ENCODE results near the gene KLF3. TPM values are rescaled to one million over a fixed set of nuclear protein-coding genes. Genes with fewer than 3 reads are reported as not detected.

The KLF3 gene
- total and polyA plus RNA-seq, 2 of the 8 experiments (the other 6 are each of a cell fraction or from before 2014, with no cell fraction given) = 8.0 to 14.9 TPM

GRCh38 chr4:38623260-38623659 lies 40.7 kb upstream of the KLF3 start:
- H3K36me3 ChIP-seq (ENCODE audit: control insufficient read depth in 2 of 4, insufficient read depth in 4 of 4, low read length in 3 of 4) = no peaks in the 10 kb centered on the region; a peak in 1 of 8 replicates
- H2BK15ac ChIP-seq (ENCODE audit: low read length) = no peak overlapping the region
- no peak overlapping the region for H2BK120ac ChIP-seq (replicated peaks; ENCODE audit: low read depth, low read length)
- no peak overlapping the region for H4K5ac ChIP-seq (ENCODE audit: insufficient read length, low read depth, low read length)
- H4K20me1 ChIP-seq (replicated peaks in 1 of 2; ENCODE audit: control insufficient read depth in 1 of 2, insufficient read depth in 2 of 2, low read length in 2 of 2) = no peaks in the 10 kb centered on the region
- H3K56ac ChIP-seq (replicated peaks; ENCODE audit: insufficient read length, low read depth, low read length) = no peak overlapping the region
- no peak overlapping the region for H2BK20ac ChIP-seq (ENCODE audit: low read length)
- no peak overlapping the region for H3K23ac ChIP-seq (ENCODE audit: insufficient read length)
- H3K9me3 ChIP-seq (ENCODE audit: insufficient read depth in 2 of 2, low read depth in 1 of 2, low read length in 1 of 2) = peaks cover 0 to 6% of the 10 kb centered on the region in 2 experiments; a peak in 1 of 4 replicates
- no peak overlapping the region for H2BK5ac ChIP-seq (ENCODE audit: low read depth, low read length)
- no peaks in the 10 kb centered on the region for H3K4me1 ChIP-seq (replicated peaks in 1 of 4; ENCODE audit: control insufficient read depth in 3 of 4, insufficient read depth in 4 of 4, low read length in 3 of 4)
- no peaks in the 10 kb centered on the region for H3K23me2 ChIP-seq (ENCODE audit: low read depth, low read length)
- WGBS, 2 experiments (ENCODE audit: extremely low coverage in 1 of 2, insufficient coverage in 1 of 2, insufficient read length in 1 of 2, insufficient replicate concordance in 2 of 2, low coverage in 1 of 2, low lambda C conversion rate in 2 of 2, missing lambda C conversion rate in 1 of 2) = 70% methylated on average over 2 of the region's 2 CpGs; no CpG with 5 or more reads in 1 of the 2 experiments
- H4K91ac ChIP-seq (replicated peaks; ENCODE audit: insufficient read length, low read length) = no peak overlapping the region
- no peaks in the 10 kb centered on the region for H3K27me3 ChIP-seq (replicated peaks in 1 of 4; ENCODE audit: control insufficient read depth in 3 of 4, extremely low read depth in 1 of 4, insufficient read depth in 3 of 4, low read length in 3 of 4)
- no peak overlapping the region for H2AFZ ChIP-seq (ENCODE audit: low read length)
- no peak for FAIRE-seq
- no peaks in the 10 kb centered on the region for H3K79me2 ChIP-seq (ENCODE audit: control insufficient read depth in 1 of 2, insufficient read depth in 2 of 2, low read length in 2 of 2)
- no peak overlapping the region for H3K18ac ChIP-seq (ENCODE audit: extremely low read depth, low read length)
- no peak overlapping the region for H3K27ac ChIP-seq (ENCODE audit: low read depth, low read length)
- no peaks in the 10 kb centered on the region for H3K79me1 ChIP-seq (ENCODE audit: low read depth, low read length)
- POLR2A ChIA-PET (ENCODE audit: partially characterized antibody) = interaction anchor here (0.6 to 1.0 kb wide), 2 partner anchors 8 to 97 kb away, joined by 3 to 4 read pairs; no protein-coding TSS in a partner anchor
- no peak overlapping the region for H4K8ac ChIP-seq (ENCODE audit: extremely low read depth, insufficient read depth, low read length)
- CTCF ChIA-PET (ENCODE audit: partially characterized antibody) = interaction anchor here (0.6 kb wide), 1 partner anchor 848 kb away, joined by 3 read pairs; no protein-coding TSS in a partner anchor
- no peak overlapping the region for H3K4me3 ChIP-seq (ENCODE audit: extremely low read depth in 1 of 4, insufficient read depth in 2 of 4, low read depth in 3 of 4, low read length in 4 of 4)
- no peak for DNase-seq (ENCODE audit: low read depth in 1 of 2, low spot score in 2 of 2)
- no peak overlapping the region for H3K9ac ChIP-seq (replicated peaks in 1 of 4; ENCODE audit: extremely low read depth in 1 of 4, low read depth in 3 of 4, low read length in 3 of 4)
- H3K4ac ChIP-seq (replicated peaks; ENCODE audit: insufficient read length, low read depth, low read length) = no peak overlapping the region
- TF ChIP-seq SUZ12 (IDR thresholded peaks at IDR 0.05; ENCODE audit: low read length) (no peak), GABPA (IDR thresholded peaks at IDR 0.05; ENCODE audit: borderline replicate concordance, insufficient read depth, low read length) (no peak), ASH2L (IDR thresholded peaks at IDR 0.05; ENCODE audit: low read length) (no peak), USF2 (IDR thresholded peaks at IDR 0.05; ENCODE audit: low read length) (no peak), TBP (IDR thresholded peaks at IDR 0.05; ENCODE audit: low read depth, low read length) (no peak), SIRT6 (IDR thresholded peaks at IDR 0.05; ENCODE audit: low read length) (no peak), RBBP5 (IDR thresholded peaks at IDR 0.05; ENCODE audit: borderline replicate concordance, low read depth, low read length) (no peak)
- no peak overlapping the region for H2AK5ac ChIP-seq (ENCODE audit: low read depth, low read length)
- no peak overlapping the region for H2BK12ac ChIP-seq (ENCODE audit: low read depth, low read length)
- H3K4me2 ChIP-seq (ENCODE audit: insufficient read depth in 1 of 2, low read depth in 2 of 2, low read length in 2 of 2) = no peak overlapping the region
- no peak overlapping the region for H3K14ac ChIP-seq (ENCODE audit: insufficient read length)
